Astrocyte of the spinal cord (primary cell): ENCODE data around the gene TCERG1.

Experiments used
- DNase-seq: peaks from one replicate; pipeline ENCODE4 v3.0.0; 2011; ENCODE audit warnings: low read depth, low spot score
- H3K4me3 ChIP-seq: 2 replicates; pipeline ENCODE4 v1.5.1; 2011; ENCODE audit warnings: low read depth, mild to moderate bottlenecking, low read length, moderate library complexity
- in situ Hi-C: cut with HindIII; loops from 2 replicates; pipeline ENCODE4 v1.10.0; 2017; ENCODE audit warnings: low sequenced_read_pairs
- TF ChIP-seq, protein P1 (sequence below): IDR thresholded peaks from 2 replicates; pipeline ENCODE4 v1.5.1; 2012; ENCODE audit warnings: low read depth, mild to moderate bottlenecking, low read length, inconsistent platforms

TCERG1 gene

DNA sequence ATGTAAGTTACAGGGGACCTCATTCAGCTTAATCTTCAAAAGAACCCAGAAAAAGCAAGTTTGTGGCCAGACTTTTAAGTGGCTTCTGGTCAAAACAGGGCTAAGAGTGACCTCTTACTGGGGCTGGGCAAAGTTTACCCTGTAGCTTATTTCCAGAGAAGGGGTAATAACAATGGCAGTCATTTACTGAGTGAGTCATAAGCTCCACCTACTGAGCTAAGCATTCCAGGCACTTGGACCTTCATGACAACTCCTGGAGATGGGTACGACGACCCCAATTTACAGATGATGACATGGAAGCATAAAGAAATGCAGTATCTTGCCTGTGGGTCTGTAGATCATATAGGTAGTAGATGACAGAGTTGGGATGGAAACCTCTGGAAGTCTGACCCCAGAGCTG is 73.6 kb downstream of the TCERG1 start:
- TF ChIP-seq, protein P1, sequence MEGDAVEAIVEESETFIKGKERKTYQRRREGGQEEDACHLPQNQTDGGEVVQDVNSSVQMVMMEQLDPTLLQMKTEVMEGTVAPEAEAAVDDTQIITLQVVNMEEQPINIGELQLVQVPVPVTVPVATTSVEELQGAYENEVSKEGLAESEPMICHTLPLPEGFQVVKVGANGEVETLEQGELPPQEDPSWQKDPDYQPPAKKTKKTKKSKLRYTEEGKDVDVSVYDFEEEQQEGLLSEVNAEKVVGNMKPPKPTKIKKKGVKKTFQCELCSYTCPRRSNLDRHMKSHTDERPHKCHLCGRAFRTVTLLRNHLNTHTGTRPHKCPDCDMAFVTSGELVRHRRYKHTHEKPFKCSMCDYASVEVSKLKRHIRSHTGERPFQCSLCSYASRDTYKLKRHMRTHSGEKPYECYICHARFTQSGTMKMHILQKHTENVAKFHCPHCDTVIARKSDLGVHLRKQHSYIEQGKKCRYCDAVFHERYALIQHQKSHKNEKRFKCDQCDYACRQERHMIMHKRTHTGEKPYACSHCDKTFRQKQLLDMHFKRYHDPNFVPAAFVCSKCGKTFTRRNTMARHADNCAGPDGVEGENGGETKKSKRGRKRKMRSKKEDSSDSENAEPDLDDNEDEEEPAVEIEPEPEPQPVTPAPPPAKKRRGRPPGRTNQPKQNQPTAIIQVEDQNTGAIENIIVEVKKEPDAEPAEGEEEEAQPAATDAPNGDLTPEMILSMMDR: no peak
- H3K4me3 ChIP-seq: no peak overlapping the region
- in situ Hi-C loops: no loop called here
- no peak for DNase-seq

DNA sequence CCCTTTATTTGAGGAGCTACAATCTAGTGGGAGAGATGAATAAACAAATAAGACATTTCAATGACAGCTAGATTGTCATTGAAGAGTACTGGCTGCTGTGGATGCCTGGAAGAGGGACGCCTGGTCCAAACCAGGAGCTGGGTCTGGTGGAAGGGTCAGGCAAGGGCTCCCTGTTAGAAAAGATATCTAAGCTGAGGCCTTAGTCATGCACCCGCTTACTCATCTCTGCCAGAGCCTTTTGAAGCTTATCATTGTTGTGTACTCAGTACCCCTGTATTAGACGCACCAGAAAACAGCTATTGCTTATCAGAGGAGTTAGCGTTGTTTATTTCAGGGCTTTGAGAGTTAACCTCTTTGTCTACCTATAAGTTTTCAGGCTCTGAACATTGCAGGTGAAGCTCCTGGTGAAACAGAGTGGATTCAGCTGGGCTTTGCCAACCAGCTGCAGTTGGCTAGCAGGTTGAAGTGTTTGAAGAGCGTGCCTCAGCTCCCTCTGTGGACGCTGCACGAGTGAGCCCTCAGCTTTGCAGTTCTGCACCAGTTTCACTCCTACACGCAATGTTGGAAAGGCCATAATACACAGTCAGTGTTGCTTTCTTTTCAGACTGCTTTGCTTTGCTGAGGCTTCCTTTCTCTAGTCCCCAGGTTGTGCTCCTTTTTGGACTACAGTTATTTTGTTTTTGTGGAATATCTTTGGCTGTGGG is 74.4 kb downstream of the TCERG1 start:
- TF ChIP-seq, protein P1: no peak
- in situ Hi-C loops: no loop called here
- DNase-seq: no peak
- no peak overlapping the region for H3K4me3 ChIP-seq

GRCh38 chr5:146523698-146524097 is 76.6 kb downstream of the TCERG1 start:
- no peak for DNase-seq
- in situ Hi-C loops: no loop called here
- H3K4me3 ChIP-seq: no peak overlapping the region
- TF ChIP-seq, protein P1: no peak

- TF ChIP-seq, protein P1: no peak
- H3K4me3 ChIP-seq: no peak overlapping the region
- in situ Hi-C loops: no loop called here
- DNase-seq: no peak
Observed at GRCh38 chr5:146527785-146528184, 80.7 kb downstream of the TCERG1 start.

- no peak overlapping the region for H3K4me3 ChIP-seq
- TF ChIP-seq, protein P1: no peak
- no peak for DNase-seq
- in situ Hi-C loops: no loop called here
Observed at GRCh38 chr5:146528236-146528635, 81.1 kb downstream of the TCERG1 start.

GRCh38 chr5:146529984-146530383 is 82.9 kb downstream of the TCERG1 start:
- no peak overlapping the region for H3K4me3 ChIP-seq
- no peak for DNase-seq
- in situ Hi-C loops: no loop called here
- TF ChIP-seq, protein P1: no peak
